Cardiac ventricle fibroblast (primary cell): ENCODE results near the gene HTRA1. TPM values are rescaled to one million over a fixed set of nuclear protein-coding genes. Genes with fewer than 3 reads are reported as not detected.

Experiments used
- total RNA-seq: library from RNA; depleted of rRNA; stranded (reverse); fragments of >200 nt; gene quantifications from 2 replicates; pipeline ENCODE4 v1.2.3, GENCODE V29; 2015

HTRA1 gene
- 789 and 827 TPM in 2 replicates for total RNA-seq

GRCh38 chr10:122461367-122461728 lies at the start of gene HTRA1:
TSS of gene HTRA1 (plus strand) at chr10:122461553. CDS start at chr10:122461653, 100 bp downstream.

GRCh38 chr10:122454603-122455080 lies 6.7 kb upstream of the HTRA1 start, which contains the start of gene ARMS2:
TSS of gene ARMS2 (plus strand) at chr10:122454653. CDS start at chr10:122454728, 75 bp downstream.

GRCh38 chr10:122560279-122560804 lies 99.0 kb downstream of the HTRA1 start, which contains the start of gene DMBT1:
TSS of gene DMBT1 (plus strand) at chr10:122560754. CDS start at chr10:122560771, 17 bp downstream.

Other genes starting within 250 kb of the HTRA1 start
- gene BTBD16, start 190.3 kb upstream of the HTRA1 start, total RNA-seq = not detected in 2 replicates
- gene PLEKHA1, start 86.8 kb upstream of the HTRA1 start, total RNA-seq = 13.7 and 14.7 TPM in 2 replicates
- not detected in 2 replicates for gene ARMS2, start 6.9 kb upstream of the HTRA1 start, total RNA-seq
- not detected in 2 replicates for gene DMBT1, start 99.2 kb downstream of the HTRA1 start, total RNA-seq
- not detected in 2 replicates for gene C10orf120, start 238.3 kb downstream of the HTRA1 start, total RNA-seq